Thoracic aorta endothelial cell (primary cell): ENCODE data around the gene RABL6. TPM values are rescaled to one million over a fixed set of nuclear protein-coding genes. Genes with fewer than 3 reads are reported as not detected.

Source experiments
- small RNA-seq: library from RNA; depleted of rRNA; stranded (forward); fragments of <200 nt; gene quantifications from one replicate; pipeline ENCODE3, GENCODE V24; 2012
- total RNA-seq: library from RNA; depleted of rRNA; stranded (reverse); fragments of >200 nt; gene quantifications from 2 replicates; pipeline ENCODE4 v1.2.3, GENCODE V29; 2012

RABL6 gene
- total RNA-seq, result 68.1 and 77.0 TPM in 2 replicates

GRCh38 chr9:136807281-136808074 is at the start of gene RABL6:
RABL6 (plus strand) TSS chr9:136807948; CDS start chr9:136808197, 249 bp downstream.

GRCh38 chr9:136764301-136764891 is 43.4 kb upstream of the RABL6 start, which contains the start of gene LCN15:
LCN15 (minus strand) TSS chr9:136764518; CDS start chr9:136764488, 30 bp downstream.

GRCh38 chr9:136790640-136791515 is 16.9 kb upstream of the RABL6 start, which contains the start of gene TMEM141:
TMEM141 (plus strand) TSS chr9:136791344; CDS start chr9:136791371, 27 bp downstream.

GRCh38 chr9:136796238-136796774 is 11.4 kb upstream of the RABL6 start, which contains the start of gene CCDC183:
CCDC183 (plus strand) TSS chr9:136796338; CDS start chr9:136796398, 60 bp downstream.

GRCh38 chr9:136842380-136842948 is 34.7 kb downstream of the RABL6 start, which contains the start of gene AJM1:
AJM1 (plus strand) TSS chr9:136842478; CDS start chr9:136844415, 1,937 bp downstream.

GRCh38 chr9:136849038-136849959 is 41.6 kb downstream of the RABL6 start, which contains the start of gene PHPT1:
PHPT1 (plus strand) TSS chr9:136849409; CDS start chr9:136849431, 22 bp downstream.

GRCh38 chr9:136851941-136852663 is 44.4 kb downstream of the RABL6 start, which contains the start of gene MAMDC4:
MAMDC4 (plus strand) TSS chr9:136852346; CDS start chr9:136852417, 71 bp downstream.

GRCh38 chr9:136885950-136886578 is 78.3 kb downstream of the RABL6 start, which contains the start of gene TRAF2:
TRAF2 (plus strand) TSS chr9:136886516; CDS start chr9:136898741, 12,225 bp downstream.

Small RNA genes within 50 kb of the gene (small RNA-seq; reads per million reads assigned to genes)
- not detected for gene AL355987.2
- not detected for gene ATP6V1G1P3
- gene MIR4292, result not detected
- 0.28 reads per million for gene MIR4479

Other genes starting within 250 kb of the RABL6 start
- gene EGFL7, start 145.0 kb upstream of the RABL6 start, total RNA-seq, result 400 and 489 TPM in 2 replicates
- gene AGPAT2, start 120.5 kb upstream of the RABL6 start, total RNA-seq, result 29.1 and 43.1 TPM in 2 replicates
- 121 and 158 TPM in 2 replicates for gene DIPK1B, start 95.4 kb upstream of the RABL6 start, total RNA-seq
- gene LCN10, start 65.0 kb upstream of the RABL6 start, total RNA-seq, result not detected in 2 replicates
- not detected in 2 replicates for gene LCN6, start 59.4 kb upstream of the RABL6 start, total RNA-seq
- gene LCN8, start 49.7 kb upstream of the RABL6 start, total RNA-seq, result not detected in 2 replicates
- not detected in 2 replicates for gene LCN15, start 43.4 kb upstream of the RABL6 start, total RNA-seq
- gene TMEM141, start 16.6 kb upstream of the RABL6 start, total RNA-seq, result 42.9 and 43.6 TPM in 2 replicates
- gene CCDC183, start 11.6 kb upstream of the RABL6 start, total RNA-seq, result 0.13 TPM in 1 of 2 replicates, not detected in the other
- 0.66 and 0.72 TPM in 2 replicates for gene AJM1, start 34.5 kb downstream of the RABL6 start, total RNA-seq
- 51.4 and 81.0 TPM in 2 replicates for gene PHPT1, start 41.5 kb downstream of the RABL6 start, total RNA-seq
- gene MAMDC4, start 44.4 kb downstream of the RABL6 start, total RNA-seq, result 1.9 and 2.0 TPM in 2 replicates
- 173 and 174 TPM in 2 replicates for gene EDF1, start 58.4 kb downstream of the RABL6 start, total RNA-seq
- gene TRAF2, start 78.6 kb downstream of the RABL6 start, total RNA-seq, result 11.0 and 14.3 TPM in 2 replicates
- gene FBXW5, start 136.8 kb downstream of the RABL6 start, total RNA-seq, result 95.3 and 115 TPM in 2 replicates
- not detected in 2 replicates for gene C8G, start 137.3 kb downstream of the RABL6 start, total RNA-seq
- gene LCN12, start 144.3 kb downstream of the RABL6 start, total RNA-seq, result not detected in 2 replicates
- not detected in 2 replicates for gene PTGDS, start 169.6 kb downstream of the RABL6 start, total RNA-seq
- not detected in 2 replicates for gene LCNL1, start 175.0 kb downstream of the RABL6 start, total RNA-seq
- 16.6 and 17.4 TPM in 2 replicates for gene PAXX, start 184.5 kb downstream of the RABL6 start, total RNA-seq
- 0.14 and 0.27 TPM in 2 replicates for gene CLIC3, start 188.6 kb downstream of the RABL6 start, total RNA-seq
- gene ABCA2, start 220.3 kb downstream of the RABL6 start, total RNA-seq, result 11.0 and 12.3 TPM in 2 replicates
- not detected in 2 replicates for gene FUT7, start 224.1 kb downstream of the RABL6 start, total RNA-seq
- gene NPDC1, start 238.2 kb downstream of the RABL6 start, total RNA-seq, result 39.0 and 47.4 TPM in 2 replicates
- not detected in 2 replicates for gene ENTPD2, start 246.1 kb downstream of the RABL6 start, total RNA-seq